ENCODE results near the gene SLC25A34.

Gene SLC25A34

DNA sequence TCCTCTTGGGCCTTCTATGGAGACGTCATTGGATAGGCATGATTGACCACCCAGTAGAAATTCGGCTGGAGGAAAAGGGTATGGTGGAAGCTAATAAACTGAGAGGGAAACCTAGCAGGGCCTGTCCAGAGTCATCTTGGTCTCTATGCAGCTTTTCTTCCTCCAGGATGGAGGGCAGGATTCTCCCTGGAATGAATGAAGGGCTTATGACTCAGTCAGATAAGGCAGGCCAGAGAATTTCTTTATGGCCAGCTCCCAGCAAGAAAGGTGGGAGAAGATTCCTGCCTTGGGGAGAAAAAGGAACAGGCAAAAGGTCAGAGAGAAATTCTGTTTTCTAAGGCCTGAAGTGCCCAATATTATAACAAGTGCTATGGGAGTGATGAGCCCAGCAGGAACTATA, 39.6 kb downstream of the SLC25A34 start:
- no peak for DNase-seq (ENCODE audit: low read depth)

DNA sequence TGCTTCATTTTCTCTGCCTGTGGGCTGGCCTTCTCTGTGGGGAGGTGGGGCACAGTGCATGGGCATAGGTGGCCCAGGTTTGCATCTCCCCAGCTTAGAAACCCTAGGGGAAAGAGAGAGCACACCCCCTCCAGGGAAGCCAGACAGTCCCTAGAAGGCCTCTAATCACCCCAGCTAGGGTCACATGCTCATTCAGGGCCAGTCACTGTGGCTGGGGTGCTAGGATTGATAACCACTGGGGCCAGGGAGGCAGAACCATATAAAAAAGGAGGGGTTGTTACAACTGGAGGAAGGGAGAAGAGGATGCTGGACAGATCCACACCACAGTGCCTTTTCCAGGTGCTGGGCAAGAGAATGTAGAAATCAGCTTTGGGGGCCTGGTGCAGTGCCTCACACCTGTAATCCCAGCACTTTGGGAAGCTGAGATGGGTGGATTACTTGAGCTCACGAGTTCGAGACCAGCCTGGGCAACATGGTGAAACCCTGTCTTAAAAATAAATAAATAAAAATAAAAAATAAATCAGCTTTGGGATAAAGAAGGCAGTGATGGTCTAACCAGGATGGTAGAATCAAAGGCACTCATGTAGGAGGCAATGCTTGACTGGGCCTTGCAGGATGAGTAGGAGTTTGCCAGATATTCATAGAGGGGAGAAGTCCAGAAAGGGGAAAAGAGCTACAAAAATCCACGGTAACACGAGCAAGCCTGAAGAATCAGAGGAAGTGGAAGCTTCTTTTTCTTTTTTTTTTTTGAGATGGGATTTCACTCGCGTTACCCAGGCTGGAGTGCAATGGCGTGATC, 42.0 kb downstream of the SLC25A34 start:
- no peak for DNase-seq (ENCODE audit: low read depth)

- DNase-seq (ENCODE audit: low read depth), result no peak
These were observed 49.6 kb downstream of the SLC25A34 start for GRCh38 chr1:15785683-15786082.

DNA sequence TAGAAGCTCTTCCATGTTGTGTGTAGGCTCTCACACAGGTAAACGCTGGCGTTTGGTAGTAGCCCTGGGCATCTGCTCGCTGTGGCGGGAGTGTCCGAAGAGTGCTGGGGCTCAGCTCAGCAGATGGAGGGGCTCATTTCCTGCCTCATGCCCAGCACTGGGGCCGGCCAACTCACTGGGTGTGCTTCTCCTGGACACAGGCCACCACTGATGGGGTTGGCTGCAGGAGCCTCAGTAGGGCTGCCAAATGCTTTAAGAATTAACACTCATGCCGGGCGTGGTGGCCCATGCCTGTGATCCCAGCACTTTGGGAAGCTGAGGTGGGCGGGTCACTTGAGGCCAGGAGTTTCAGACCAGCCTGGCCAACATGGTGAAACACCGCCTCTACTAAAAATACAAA, 50.5 kb downstream of the SLC25A34 start:
- DNase-seq (ENCODE audit: low read depth), result no peak

DNA sequence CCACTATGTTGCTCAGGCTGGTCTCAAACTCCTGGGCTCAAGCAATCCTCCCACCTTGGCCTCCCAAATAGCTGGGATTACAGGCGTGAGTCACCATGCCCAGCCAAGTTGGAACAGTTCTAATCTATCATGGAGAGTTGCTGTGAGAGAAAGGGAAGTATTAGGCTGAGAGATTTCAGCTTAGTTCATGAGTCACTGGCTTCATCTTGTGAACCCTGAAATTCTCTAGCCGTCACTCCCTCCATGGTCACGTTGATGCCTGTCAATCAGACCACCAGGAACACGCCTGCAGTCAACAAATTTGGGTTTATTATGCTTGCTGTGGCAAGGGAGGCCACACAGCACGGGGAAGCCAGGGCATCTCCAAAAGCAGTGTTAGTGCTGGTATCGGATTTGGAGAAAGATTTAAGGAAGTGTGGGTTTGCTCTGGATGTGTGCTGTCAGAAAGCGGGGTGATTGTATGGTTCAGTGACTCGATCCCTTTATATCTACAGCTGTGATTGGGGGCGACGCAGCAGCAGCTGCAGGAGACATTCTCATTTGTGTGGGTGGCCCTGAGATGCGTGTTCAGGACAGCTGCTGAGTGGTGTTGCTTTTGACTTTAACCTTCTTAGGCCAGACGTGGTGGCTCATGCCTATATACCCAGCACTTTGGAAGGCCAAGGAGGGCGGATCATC, 52.7 kb downstream of the SLC25A34 start:
- no peak for DNase-seq (ENCODE audit: low read depth)

All from activated T-helper 1 cell treated with Interleukin-2 at 50 U/mL for 16 hours (primary cell).